ENCODE measurements around the gene RPN1. TPM values are rescaled to one million over a fixed set of nuclear protein-coding genes. Genes with fewer than 3 reads are reported as not detected.

The RPN1 gene
- total and polyA plus RNA-seq, 3 donors from 2014 or later, result 200 to 266 (median 259) TPM

GRCh38 chr3:128613083-128613829, 37.4 kb downstream of the RPN1 start:
- DNase-seq, result no peak
- 80 to 88% methylated on average over 8 to 16 of the region's 16 CpGs for WGBS, 2 donors
- H3K4me3 ChIP-seq, result no peak overlapping the region
- no peak overlapping the region for H3K27ac ChIP-seq
- no peaks in the 10 kb centered on the region for H3K27me3 ChIP-seq
- H3K4me1 ChIP-seq, result peaks cover 1% of the 10 kb centered on the region
- TF ChIP-seq, protein P1, sequence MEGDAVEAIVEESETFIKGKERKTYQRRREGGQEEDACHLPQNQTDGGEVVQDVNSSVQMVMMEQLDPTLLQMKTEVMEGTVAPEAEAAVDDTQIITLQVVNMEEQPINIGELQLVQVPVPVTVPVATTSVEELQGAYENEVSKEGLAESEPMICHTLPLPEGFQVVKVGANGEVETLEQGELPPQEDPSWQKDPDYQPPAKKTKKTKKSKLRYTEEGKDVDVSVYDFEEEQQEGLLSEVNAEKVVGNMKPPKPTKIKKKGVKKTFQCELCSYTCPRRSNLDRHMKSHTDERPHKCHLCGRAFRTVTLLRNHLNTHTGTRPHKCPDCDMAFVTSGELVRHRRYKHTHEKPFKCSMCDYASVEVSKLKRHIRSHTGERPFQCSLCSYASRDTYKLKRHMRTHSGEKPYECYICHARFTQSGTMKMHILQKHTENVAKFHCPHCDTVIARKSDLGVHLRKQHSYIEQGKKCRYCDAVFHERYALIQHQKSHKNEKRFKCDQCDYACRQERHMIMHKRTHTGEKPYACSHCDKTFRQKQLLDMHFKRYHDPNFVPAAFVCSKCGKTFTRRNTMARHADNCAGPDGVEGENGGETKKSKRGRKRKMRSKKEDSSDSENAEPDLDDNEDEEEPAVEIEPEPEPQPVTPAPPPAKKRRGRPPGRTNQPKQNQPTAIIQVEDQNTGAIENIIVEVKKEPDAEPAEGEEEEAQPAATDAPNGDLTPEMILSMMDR (IDR thresholded peaks at IDR 0.05), result no peak
- no peak for TF ChIP-seq POLR2A (IDR thresholded peaks at IDR 0.05)
- intact Hi-C loops (cut with DNase I; ENCODE audit: low total_unique reads), result no loop called here
- no peaks in the 10 kb centered on the region for H3K9me3 ChIP-seq
- no peaks in the 10 kb centered on the region for H3K36me3 ChIP-seq (ENCODE audit: low read depth, missing control alignments)

DNA sequence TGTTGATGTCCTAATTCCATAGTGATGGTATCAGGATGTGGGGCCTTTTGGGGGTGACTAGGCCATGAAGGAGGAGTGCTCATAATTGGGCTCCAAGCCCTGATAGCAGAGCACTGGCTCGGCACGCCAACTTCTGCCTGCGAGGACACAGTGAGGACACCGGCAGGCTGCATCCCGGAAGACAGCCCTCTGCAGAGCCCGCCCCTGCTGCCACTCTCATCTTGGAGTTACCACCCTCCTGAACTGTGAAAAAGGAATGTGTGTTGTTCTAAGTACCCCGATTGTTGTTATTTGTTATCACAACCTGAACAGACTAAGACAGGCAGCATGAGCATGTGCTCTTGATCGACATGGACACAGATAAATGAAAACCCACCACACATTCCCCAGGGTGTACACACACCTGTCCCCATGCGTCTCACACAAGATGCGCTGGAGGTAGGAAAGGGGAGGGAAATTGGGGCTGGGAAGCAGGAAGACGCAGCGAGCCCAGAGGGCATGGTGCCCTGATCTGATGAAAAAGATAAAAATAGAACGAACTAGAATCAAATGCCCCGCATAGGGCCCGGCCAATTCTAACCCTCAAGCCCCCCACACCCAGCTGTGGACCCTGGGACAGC, 40.1 kb downstream of the RPN1 start:
- no peaks in the 10 kb centered on the region for H3K9me3 ChIP-seq
- H3K4me3 ChIP-seq, result no peak overlapping the region
- WGBS, 2 donors, result 82 to 86% methylated on average over 12 to 15 of the region's 15 CpGs
- TF ChIP-seq POLR2A (IDR thresholded peaks at IDR 0.05), result no peak
- TF ChIP-seq, protein P1 (IDR thresholded peaks at IDR 0.05), result no peak
- no peaks in the 10 kb centered on the region for H3K27me3 ChIP-seq
- intact Hi-C loops (cut with DNase I; ENCODE audit: low total_unique reads), result no loop called here
- no peak for DNase-seq
- no peaks in the 10 kb centered on the region for H3K36me3 ChIP-seq (ENCODE audit: low read depth, missing control alignments)
- H3K4me1 ChIP-seq, result peaks cover 4% of the 10 kb centered on the region
- H3K27ac ChIP-seq, result no peak overlapping the region

DNA sequence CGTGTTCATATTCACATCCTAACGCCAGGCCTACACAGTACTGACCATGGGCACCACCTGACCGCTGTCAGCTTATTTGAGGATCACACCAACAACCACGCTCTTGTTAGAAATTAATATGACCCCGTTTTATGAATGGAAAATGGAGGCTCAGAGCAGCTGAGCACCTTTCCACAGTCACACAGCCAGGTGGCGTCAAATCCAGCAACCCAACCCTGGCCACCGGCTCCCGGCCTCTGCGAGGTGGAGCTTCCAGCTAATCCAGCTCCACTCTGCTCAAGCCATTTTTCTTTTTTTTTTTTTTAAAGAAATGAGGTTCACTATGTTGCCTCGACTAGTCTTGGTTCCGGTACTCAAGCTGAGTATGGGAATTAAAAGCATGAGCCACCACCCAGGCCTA, 41.3 kb downstream of the RPN1 start:
- Histone ChIP-seq H3K4me3 (no peak overlapping the region), H3K27ac (no peak overlapping the region), H3K9me3 (no peaks in the 10 kb centered on the region), H3K4me1 (peaks cover 7% of the 10 kb centered on the region), H3K36me3 (ENCODE audit: low read depth, missing control alignments) (no peaks in the 10 kb centered on the region), H3K27me3 (no peaks in the 10 kb centered on the region)
- intact Hi-C loops (cut with DNase I; ENCODE audit: low total_unique reads), result loop anchor here (10.0 kb wide), 1 partner anchor 184 kb away; no protein-coding TSS in a partner anchor
- no peak for DNase-seq
- 82 to 87% methylated on average over 8 to 11 of the region's 11 CpGs for WGBS, 2 donors
- no peak for TF ChIP-seq POLR2A (IDR thresholded peaks at IDR 0.05)
- TF ChIP-seq, protein P1 (IDR thresholded peaks at IDR 0.05), result no peak

- Histone ChIP-seq H3K4me1 (peaks cover 10% of the 10 kb centered on the region), H3K27ac (peak overlapping the region in 1 of 2 donors; percentile 23), H3K4me3 (peak overlapping the region; percentile 47 to 71), H3K9me3 (no peaks in the 10 kb centered on the region), H3K36me3 (ENCODE audit: low read depth, missing control alignments) (no peaks in the 10 kb centered on the region), H3K27me3 (no peaks in the 10 kb centered on the region)
- peak; percentile 27 for DNase-seq
- 43 to 44% methylated on average over 5 to 10 of the region's 12 CpGs for WGBS, 2 donors
- TF ChIP-seq POLR2A (IDR thresholded peaks at IDR 0.05), result no peak
- TF ChIP-seq, protein P1 (IDR thresholded peaks at IDR 0.05), result no peak
- intact Hi-C loops (cut with DNase I; ENCODE audit: low total_unique reads), result loop anchor here (10.0 kb wide), 1 partner anchor 183 kb away; no protein-coding TSS in a partner anchor
Observed at GRCh38 chr3:128607710-128608048, 42.9 kb downstream of the RPN1 start.

All from testis (tissue), 3 donors.